HG02885 (cell line): ENCODE results near the gene TMPO.
"Not testable (repeated sequence)": the region's sequence is repeated elsewhere in the genome, so short reads cannot be mapped to it uniquely, and the experiment has no call there.

Source experiments
- ATAC-seq: cut with Tn5 transposase; IDR thresholded peaks from one replicate; pipeline ENCODE4 v1.9.1; 2021; ENCODE audit warnings: mild to moderate bottlenecking; ENCODE audit not compliant: unreplicated experiment, poor library complexity

TMPO gene

DNA sequence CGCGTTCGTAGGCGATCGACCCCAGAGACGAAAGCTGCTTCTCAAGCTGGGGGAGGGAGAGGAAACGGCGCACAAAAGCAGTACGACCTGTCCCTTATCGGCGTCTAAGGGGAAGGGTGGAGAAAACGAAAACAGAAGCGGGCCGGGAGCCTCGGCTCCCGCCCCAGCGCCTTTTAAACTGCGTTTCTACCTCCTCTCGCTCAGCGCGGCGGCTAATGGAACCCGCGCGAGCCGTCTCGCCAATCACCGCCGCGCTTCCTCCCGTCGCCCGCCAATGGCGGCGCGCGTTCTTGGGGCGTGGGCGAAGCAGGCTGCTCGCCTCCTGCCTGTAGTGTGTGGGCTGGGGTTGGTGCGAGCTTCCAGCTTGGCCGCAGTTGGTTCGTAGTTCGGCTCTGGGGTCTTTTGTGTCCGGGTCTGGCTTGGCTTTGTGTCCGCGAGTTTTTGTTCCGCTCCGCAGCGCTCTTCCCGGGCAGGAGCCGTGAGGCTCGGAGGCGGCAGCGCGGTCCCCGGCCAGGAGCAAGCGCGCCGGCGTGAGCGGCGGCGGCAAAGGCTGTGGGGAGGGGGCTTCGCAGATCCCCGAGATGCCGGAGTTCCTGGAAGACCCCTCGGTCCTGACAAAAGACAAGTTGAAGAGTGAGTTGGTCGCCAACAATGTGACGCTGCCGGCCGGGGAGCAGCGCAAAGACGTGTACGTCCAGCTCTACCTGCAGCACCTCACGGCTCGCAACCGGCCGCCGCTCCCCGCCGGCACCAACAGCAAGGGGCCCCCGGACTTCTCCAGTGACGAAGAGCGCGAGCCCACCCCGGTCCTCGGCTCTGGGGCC, at the start of gene TMPO:
Gene TMPO, plus strand, starts transcription at position 304 of the 824 bp plus-strand sequence. Its CDS starts 278 bp downstream, at position 582.
- peak; percentile 79 for ATAC-seq

DNA sequence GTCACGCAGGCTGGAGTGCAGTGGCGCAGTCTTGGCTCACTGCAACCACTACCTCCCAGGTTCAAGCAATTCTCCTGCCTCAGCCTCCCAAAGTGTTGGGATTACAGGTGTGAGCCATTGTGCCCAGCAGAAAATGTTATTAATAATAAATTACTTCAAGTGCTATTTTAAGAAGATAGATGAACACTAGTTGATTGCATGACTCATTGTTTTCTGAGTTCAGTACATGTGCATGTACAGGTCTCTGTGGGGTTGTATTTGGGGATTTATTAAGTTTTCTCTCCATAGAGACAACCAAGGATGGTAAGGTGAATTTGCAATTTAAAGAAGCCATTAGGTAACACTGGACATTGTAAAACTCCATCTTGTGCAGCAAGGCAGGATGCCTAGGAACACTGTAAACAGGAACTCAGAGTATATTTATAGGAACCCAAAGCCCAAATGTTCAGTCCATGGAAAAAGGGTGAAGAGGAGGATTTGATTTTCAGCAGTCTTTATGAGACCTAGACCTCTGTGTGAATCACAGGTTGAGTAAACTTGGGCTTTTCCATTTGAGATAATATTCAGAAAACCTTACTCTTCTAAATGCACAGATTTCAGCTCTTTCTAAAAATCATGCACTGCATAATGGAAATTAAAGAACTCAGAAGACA, 49.3 kb upstream of the TMPO start:
- ATAC-seq, result no peak

DNA sequence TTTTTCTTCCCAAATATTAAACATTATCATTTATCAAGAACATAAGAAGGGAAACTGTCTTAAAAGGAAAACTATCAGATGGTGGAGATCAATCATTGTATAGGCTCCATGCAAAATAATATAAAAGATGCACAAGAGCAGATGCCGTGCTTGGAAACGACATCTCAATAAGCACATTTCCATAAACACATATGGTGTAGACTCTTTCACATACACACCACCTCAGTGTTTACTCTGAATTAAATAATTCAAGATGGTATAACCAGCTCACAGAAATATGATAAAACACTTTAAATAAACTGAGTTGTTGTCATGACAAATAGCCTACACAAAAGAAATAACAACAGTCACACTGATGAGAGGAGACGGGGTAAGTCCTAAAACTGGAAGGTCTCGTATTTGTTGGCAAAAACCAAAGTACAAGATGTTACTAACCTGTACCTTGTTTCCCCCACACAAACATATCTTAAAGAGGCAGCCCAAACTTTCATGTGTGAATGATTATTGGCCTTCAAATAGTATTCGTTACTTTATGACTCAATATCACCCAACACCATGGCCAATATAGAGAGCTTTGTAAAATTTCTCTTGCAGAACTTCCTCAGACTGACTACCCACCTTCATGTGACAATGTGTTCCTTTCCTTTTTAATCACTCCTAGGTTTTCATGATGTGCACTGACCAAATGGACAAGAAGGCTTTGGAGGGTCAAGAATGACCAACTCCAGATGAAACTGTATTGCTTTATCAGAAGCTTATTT, 48.6 kb upstream of the TMPO start:
- ATAC-seq, result peak; percentile 37

DNA sequence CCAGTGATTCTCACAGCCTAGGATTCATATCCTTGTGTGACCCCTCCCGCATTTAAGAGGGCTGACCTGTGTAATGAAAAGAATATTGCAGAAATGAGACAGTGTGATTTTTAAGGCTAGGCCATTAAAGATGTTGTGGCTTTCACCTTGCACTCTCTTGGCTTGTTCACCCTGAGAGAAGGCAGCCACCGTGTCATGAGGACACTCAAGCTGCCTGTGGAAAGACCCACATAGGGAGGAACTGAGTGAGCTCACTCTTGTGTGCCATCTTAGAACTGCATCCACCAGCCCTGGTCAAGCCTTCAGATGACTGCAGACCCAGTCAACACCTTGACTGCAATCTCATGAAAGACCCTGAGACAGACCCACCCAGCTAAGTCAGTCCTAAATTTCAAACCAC, 46.3 kb upstream of the TMPO start:
- ATAC-seq, result no peak

DNA sequence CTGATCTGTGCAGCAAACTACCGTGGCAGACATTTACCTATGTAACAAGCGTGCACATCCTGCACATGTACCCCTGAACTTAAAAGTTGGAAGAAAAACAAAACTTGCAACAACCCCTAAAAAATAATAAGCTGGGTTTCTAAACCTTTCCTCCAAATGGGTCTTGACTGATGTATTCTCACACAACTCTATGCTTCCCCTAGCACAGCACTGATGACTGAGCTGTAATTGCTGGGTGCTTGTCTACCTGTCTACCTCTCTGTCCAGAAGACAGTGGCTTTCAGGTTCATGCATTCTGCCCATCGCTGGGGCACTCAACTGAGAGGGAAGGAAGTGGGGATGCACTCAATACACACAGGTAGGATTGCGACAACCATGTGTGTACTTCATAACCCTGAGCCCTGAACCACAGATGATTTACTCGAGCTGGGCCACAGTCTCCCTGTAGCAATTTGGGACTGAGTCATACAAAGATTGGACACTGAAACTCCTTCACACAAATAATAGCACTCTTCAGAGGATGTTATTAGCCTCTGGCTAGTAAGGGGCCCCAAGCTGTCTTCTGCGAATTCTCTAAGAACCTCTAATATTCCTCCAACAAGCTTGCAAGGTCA, 44.8 kb upstream of the TMPO start:
- ATAC-seq, result peak; percentile 65

DNA sequence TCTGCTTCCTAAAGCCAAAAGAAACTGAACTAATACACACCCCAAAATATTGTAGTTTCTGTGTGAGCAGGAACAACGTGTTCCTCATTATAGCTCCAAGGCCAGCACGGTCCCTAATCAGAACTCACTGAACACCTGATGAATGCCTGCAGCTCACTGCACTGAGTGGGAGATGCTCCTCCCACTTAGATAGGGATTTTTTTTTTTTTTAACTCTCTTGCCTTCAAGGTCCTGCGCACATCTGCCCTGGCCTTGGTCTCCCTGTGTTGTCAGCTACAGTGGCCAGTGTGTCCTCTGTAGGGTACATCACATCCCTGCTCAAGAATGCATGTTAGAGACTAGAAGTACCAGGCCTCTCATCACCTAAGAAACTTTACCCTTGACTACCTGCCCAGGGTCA, 44.3 kb upstream of the TMPO start:
- peak; percentile 43 for ATAC-seq

GRCh38 chr12:98475565-98475908, 39.9 kb upstream of the TMPO start:
- ATAC-seq, result no peak

- ATAC-seq, result no peak
Measured at GRCh38 chr12:98478606-98479005, 36.8 kb upstream of the TMPO start.

DNA sequence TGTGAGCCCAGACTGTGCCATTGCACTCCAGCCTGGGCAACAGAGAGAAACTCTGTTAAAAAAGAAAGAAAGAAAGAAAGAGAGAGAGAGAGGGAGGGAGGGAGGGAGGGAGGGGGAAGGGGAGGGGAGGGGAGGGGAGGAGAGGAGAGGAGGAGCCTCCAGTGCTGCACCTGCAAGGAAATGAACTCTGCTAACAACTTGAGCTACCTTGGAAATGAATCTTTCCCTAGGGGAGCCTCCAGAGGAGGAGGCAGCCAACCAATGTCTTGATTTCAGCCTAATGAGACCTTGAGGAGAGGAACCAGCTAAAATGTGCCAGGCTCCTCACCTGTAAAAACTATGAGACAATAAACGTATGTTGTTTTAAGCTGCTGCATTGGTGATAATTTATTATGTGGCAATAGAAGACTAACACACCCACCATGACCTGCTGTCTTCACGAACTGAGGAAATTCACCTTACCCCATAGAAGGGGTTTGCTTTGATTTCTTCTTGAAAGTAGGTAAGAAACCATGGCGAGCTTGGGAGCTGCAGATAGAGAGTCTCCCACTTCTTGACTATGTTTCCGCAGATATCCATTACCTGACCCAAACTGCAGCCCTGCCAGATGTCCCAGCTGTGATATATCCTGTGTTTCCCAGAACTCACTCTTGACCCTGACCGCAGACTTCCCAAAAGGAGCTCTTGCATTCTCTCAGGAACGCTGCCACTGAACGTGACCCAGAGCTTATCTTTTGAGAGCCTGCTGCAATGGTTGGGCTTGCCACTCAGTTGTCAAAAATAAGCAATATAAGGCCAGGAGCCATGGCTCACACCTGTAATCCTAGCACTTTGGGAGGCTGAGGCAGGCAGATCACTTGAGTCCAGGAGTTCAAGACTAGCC, 31.5 kb upstream of the TMPO start:
- no peak for ATAC-seq

DNA sequence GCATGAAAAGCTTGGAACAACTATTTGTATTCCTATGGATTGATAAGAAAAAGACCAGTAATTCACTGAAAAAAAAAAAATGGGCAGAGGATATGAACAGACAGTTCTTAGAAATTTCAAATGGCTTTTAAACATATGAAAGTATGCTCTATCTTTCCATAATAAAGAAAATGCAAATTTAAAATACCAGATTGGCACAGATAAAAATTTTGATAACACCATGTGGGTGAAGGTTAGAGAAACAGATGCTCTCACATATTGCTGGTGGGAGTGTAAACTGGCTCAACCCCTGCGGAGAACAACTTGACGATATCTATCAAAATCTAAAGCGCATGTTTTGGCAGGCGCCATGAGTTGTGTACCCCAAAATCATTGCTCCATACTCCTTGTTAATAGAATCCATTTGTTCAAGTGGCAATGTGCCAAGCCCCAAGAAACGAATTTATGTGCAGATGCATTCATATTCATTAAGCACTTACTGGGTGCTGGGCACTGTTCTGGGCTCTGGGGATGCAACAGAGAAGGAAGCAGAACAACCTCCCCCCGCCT, 29.5 kb upstream of the TMPO start:
- no peak for ATAC-seq

DNA sequence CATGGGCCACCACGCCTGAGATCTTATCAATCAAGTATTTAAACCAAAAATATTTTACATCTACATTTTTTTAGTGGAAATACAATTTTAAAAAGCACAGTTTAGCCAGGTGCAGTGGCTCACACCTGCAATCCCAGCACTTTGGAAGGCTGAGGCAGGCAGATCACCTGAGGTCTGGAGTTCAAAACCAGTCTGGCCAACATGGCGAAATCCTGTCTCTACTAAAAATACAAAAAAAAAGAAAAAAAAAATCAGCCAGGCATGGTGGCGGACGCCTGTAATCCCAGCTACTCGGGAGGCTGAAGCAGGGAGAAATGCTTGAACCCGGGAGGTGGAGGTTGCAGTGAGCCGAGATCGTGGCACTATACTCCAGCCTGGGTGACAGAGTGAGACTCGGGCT, 27.0 kb upstream of the TMPO start:
- not testable (repeated sequence) for ATAC-seq

- no peak for ATAC-seq
Measured at GRCh38 chr12:98489176-98489575, 26.2 kb upstream of the TMPO start.

DNA sequence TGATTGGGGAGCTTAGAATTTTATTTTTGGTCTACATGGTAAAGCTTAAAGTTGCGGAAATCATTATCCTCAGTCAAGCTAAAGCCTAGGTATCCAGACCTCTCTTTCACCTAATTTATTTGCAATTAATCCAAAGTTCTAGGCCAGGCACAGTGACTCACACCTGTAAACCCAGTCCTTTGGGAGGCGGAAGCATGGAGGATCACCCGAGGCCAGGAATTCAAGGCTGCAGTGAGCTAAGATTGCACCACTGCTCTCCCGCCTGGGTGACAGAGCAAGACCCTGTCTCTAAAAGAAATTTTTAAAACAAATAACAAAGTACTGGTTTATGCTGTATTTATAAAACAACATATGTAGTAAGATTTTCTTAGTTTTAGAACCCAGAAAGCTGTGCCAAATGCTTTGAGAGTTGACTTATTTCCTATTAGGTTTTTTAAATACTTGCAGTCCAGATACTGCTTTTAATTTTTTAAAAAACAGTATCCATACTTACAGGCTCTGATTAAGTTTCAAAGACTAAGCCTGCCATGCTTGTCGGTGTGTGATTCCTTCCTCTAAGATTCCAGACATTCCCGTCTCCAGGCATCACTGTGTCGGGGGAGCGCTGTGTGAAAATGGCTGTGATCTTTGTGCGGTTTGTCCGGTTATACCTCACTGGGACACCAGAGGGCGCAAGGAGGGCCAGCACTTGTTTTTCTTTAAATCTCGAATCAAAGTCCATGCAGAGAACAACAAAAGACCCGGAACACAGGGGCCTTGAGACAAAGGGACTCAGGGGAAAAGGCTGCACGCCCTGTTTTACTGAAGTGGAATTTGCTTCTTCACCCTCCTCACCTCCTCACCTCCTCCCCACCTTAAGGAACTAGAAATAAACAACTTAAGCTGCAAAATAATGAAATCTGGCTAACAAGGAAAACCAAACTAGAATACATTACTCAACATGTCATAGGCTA, 24.6 kb upstream of the TMPO start:
- ATAC-seq, result peak; percentile 96

- ATAC-seq, result no peak
Measured at GRCh38 chr12:98492580-98493140, 22.7 kb upstream of the TMPO start.

DNA sequence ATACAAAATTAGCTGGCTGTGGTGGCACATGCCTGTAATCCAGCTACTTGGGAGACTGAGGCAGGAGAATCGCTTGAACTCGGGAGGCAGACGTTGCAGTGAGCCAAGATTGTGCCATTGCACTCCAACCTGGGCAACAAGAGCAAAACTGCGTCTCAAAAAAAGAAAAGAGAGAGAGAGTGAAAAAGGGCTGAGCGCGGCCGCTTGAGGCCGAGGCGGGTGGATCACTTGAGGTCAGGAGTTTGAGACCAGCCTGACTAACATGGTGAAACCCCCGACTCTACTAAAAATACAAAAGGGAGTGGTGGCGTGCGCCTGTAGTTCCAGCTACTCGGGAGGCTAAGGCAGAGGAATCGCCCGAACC, 14.1 kb upstream of the TMPO start:
- ATAC-seq, result not testable (repeated sequence)

DNA sequence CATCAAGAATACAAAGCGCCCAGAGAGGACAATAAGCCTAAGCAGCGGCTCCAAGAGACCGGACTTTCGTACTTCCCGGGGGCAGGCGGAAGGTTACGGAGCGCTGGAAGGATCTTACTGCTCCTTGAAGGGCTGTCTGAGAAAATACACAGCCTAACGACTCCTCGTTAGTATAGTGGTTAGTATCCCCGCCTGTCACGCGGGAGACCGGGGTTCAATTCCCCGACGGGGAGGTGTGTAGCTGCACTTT, 12.1 kb upstream of the TMPO start:
- ATAC-seq, result peak; percentile 63

- peak; percentile 75 for ATAC-seq
Measured at GRCh38 chr12:98503592-98504367, 11.6 kb upstream of the TMPO start.

DNA sequence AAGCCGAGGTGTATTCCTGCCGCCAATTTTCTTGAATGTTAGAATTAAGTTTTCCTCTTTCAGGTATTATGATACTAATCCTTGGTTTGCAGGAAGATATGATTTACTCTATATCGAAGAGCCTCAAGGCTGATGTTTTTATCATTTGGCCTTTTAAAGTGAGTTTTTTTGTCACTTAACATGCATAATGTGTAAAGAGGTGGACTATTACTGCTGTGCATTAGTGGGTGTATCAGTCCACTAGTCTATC, 11.1 kb upstream of the TMPO start:
- peak; percentile 23 for ATAC-seq
